Measurements from ENCODE around the gene INO80B. TPM values are rescaled to one million over a fixed set of nuclear protein-coding genes. Genes with fewer than 3 reads are reported as not detected.

Gene INO80B
- total RNA-seq (10 to 100 TPM; 44.5 to 70.8 (median 68.4) TPM), total RNA-seq (0.32 to 2.5 (median 1.6) reads per million in 29 experiments)
- total RNA-seq (2013), result 37.9 TPM

DNA sequence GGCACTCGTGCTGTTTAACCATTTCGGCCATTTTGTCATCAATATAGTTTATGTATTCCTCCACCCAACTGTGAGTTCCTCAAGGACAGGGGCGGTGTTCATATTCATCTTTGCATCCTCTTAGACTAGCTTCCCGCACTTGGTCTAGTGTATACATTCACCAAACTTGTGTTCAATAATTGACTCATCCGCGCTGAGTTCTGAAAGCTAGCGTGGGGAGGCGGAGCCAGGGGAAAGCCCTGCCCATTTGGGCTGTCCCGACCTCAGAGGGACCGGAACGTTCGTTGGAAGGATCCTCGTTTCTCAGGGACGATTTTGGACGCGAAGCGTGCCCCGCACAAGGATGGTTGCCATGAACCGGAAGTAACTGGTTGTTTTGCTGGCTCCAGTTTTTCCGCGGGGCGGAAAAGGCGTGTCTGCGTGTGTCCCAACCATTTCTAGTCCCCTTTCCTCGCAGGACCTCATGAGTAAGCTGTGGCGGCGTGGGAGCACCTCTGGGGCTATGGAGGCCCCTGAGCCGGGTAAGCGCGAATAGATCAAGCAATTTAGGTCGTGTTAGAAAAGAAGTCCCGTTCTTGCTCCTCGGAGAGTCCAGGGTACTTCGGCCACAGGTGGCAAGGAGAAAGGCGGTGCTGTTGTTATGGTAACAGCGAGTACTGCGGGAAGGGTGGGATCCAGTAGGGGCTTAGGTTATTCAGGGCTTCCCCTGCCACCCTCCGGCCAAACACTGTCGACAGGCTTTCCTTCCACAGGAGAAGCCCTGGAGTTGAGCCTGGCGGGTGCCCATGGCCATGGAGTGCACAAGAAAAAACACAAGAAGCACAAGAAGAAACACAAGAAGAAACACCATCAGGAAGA lies at the start of gene INO80B:
Gene INO80B (plus strand): TSS at position 434 of the 858 bp plus-strand sequence. CDS start 30 bp downstream, at position 464.
- Histone ChIP-seq H3K4me1 (ENCODE audit: control insufficient read depth in 1 of 2, extremely low read depth in 1 of 2, insufficient read depth in 2 of 2, low read length in 2 of 2) (peaks cover 40 to 54% of the 10 kb centered on the region in 2 experiments), H3K9me3 (no peaks in the 10 kb centered on the region), H3K4me3 (ENCODE audit: control insufficient read depth in 1 of 2, extremely low read depth in 1 of 2, low read length in 1 of 2) (peak within 1 kb of the TSS; percentile 68 to 89), H3K27ac (ENCODE audit: low read length) (peak within 1 kb of the TSS; percentile 59), H3K27me3 (replicated peaks in 1 of 2; ENCODE audit: control insufficient read depth in 2 of 2, extremely low read depth in 1 of 2, insufficient read depth in 2 of 2, low read length in 1 of 2) (no peaks in the 10 kb centered on the region), H3K36me3 (ENCODE audit: control insufficient read depth in 2 of 2, extremely low read depth in 1 of 2, insufficient read depth in 1 of 2, low read length in 1 of 2) (peaks cover 0 to 4% of the 10 kb centered on the region in 2 donors)
- DNase-seq, result peak; percentile 88 to 100 (median 94)
- H3K9me3 Mint-ChIP-seq, result no peaks in the 10 kb centered on the region
- peak within 1 kb of the TSS; percentile 97 to 99 for H3K27ac Mint-ChIP-seq
- no peaks in the 10 kb centered on the region for H3K27me3 Mint-ChIP-seq
- ChIA-PET POLR2A (interaction anchor here in 1 of 2 donors (0.6 kb wide), 1 partner anchor 26 kb away, joined by 4 read pairs; no protein-coding TSS in a partner anchor), CTCF (interaction anchor here (0.8 to 3.3 kb wide), 4 partner anchors 12 to 40 kb away, joined by 3 to 24 read pairs (median 4); partner anchors contain the start of genes CCDC142 (in 1 of the 2) and TTC31 (in 1 of the 2))
- H3K4me1 Mint-ChIP-seq, result peaks cover 60 to 68% (median 67%) of the 10 kb centered on the region in 3 donors
- H3K4me3 Mint-ChIP-seq, result peak within 1 kb of the TSS; percentile 93 to 99 (median 97)
- peak; percentile 37 to 60 (median 44) for ATAC-seq (replicated peaks in 1 of 4)
- 0% methylated on average over 33 of the region's 40 CpGs for WGBS (ENCODE audit: insufficient coverage)
- H3K36me3 Mint-ChIP-seq, result no peaks in the 10 kb centered on the region

- Histone ChIP-seq H3K27me3 (replicated peaks in 1 of 2; ENCODE audit: control insufficient read depth in 2 of 2, extremely low read depth in 1 of 2, insufficient read depth in 2 of 2, low read length in 1 of 2) (peaks cover 0 to 14% of the 10 kb centered on the region in 2 experiments), H3K4me3 (ENCODE audit: control insufficient read depth in 1 of 2, extremely low read depth in 1 of 2, low read length in 1 of 2) (no peak overlapping the region), H3K9me3 (no peaks in the 10 kb centered on the region), H3K27ac (ENCODE audit: low read length) (no peak overlapping the region), H3K36me3 (ENCODE audit: control insufficient read depth in 2 of 2, extremely low read depth in 1 of 2, insufficient read depth in 1 of 2, low read length in 1 of 2) (no peaks in the 10 kb centered on the region), H3K4me1 (ENCODE audit: control insufficient read depth in 1 of 2, extremely low read depth in 1 of 2, insufficient read depth in 2 of 2, low read length in 2 of 2) (no peaks in the 10 kb centered on the region)
- POLR2A ChIA-PET, result no interaction called here
- Mint-ChIP-seq H3K27me3 (peaks cover 4 to 10% of the 10 kb centered on the region in 2 donors), H3K27ac (no peak overlapping the region), H3K9me3 (no peaks in the 10 kb centered on the region), H3K4me1 (no peaks in the 10 kb centered on the region), H3K36me3 (no peaks in the 10 kb centered on the region), H3K4me3 (no peak overlapping the region)
- CTCF ChIA-PET, result interaction anchor here in 1 of 2 donors (0.5 kb wide), 1 partner anchor 163 kb away, joined by 3 read pairs; no protein-coding TSS in a partner anchor
- DNase-seq (no peak), ATAC-seq (replicated peaks in 1 of 4) (no peak)
Measured at GRCh38 chr2:74406035-74406434, 48.9 kb upstream of the INO80B start.

GRCh38 chr2:74407682-74408081 lies 47.2 kb upstream of the INO80B start:
- Mint-ChIP-seq H3K4me1 (no peaks in the 10 kb centered on the region), H3K36me3 (no peaks in the 10 kb centered on the region), H3K9me3 (no peaks in the 10 kb centered on the region), H3K4me3 (no peak overlapping the region), H3K27me3 (peaks cover 4 to 16% of the 10 kb centered on the region in 2 donors), H3K27ac (no peak overlapping the region)
- Histone ChIP-seq H3K36me3 (ENCODE audit: control insufficient read depth in 2 of 2, extremely low read depth in 1 of 2, insufficient read depth in 1 of 2, low read length in 1 of 2) (no peaks in the 10 kb centered on the region), H3K4me1 (ENCODE audit: control insufficient read depth in 1 of 2, extremely low read depth in 1 of 2, insufficient read depth in 2 of 2, low read length in 2 of 2) (no peaks in the 10 kb centered on the region), H3K4me3 (ENCODE audit: control insufficient read depth in 1 of 2, extremely low read depth in 1 of 2, low read length in 1 of 2) (no peak overlapping the region), H3K27me3 (replicated peaks in 1 of 2; ENCODE audit: control insufficient read depth in 2 of 2, extremely low read depth in 1 of 2, insufficient read depth in 2 of 2, low read length in 1 of 2) (peaks cover 0 to 14% of the 10 kb centered on the region in 2 experiments), H3K27ac (ENCODE audit: low read length) (no peak overlapping the region), H3K9me3 (no peaks in the 10 kb centered on the region)
- ATAC-seq (replicated peaks in 1 of 4), result no peak
- 76% methylated on average over 3 of the region's 5 CpGs for WGBS (ENCODE audit: insufficient coverage)
- CTCF ChIA-PET, result no interaction called here
- POLR2A ChIA-PET, result interaction anchor here in 1 of 2 donors (0.5 kb wide), 1 partner anchor 73 kb away, joined by 7 read pairs; no protein-coding TSS in a partner anchor
- no peak for DNase-seq

- no peak for ATAC-seq (replicated peaks in 1 of 4)
- Mint-ChIP-seq H3K9me3 (no peaks in the 10 kb centered on the region), H3K27ac (peak overlapping the region in 1 of 2 donors; percentile 1)
Measured at GRCh38 chr2:74413001-74413698, 41.7 kb upstream of the INO80B start.

GRCh38 chr2:74414441-74414840 lies 40.4 kb upstream of the INO80B start:
- Histone ChIP-seq H3K36me3 (ENCODE audit: control insufficient read depth in 2 of 2, extremely low read depth in 1 of 2, insufficient read depth in 1 of 2, low read length in 1 of 2) (no peaks in the 10 kb centered on the region), H3K4me1 (ENCODE audit: control insufficient read depth in 1 of 2, extremely low read depth in 1 of 2, insufficient read depth in 2 of 2, low read length in 2 of 2) (peaks cover 3 to 20% of the 10 kb centered on the region in 2 experiments), H3K4me3 (ENCODE audit: control insufficient read depth in 1 of 2, extremely low read depth in 1 of 2, low read length in 1 of 2) (peak overlapping the region; percentile 19 to 67), H3K27ac (ENCODE audit: low read length) (no peak overlapping the region), H3K27me3 (replicated peaks in 1 of 2; ENCODE audit: control insufficient read depth in 2 of 2, extremely low read depth in 1 of 2, insufficient read depth in 2 of 2, low read length in 1 of 2) (peaks cover 0 to 26% of the 10 kb centered on the region in 2 experiments), H3K9me3 (no peaks in the 10 kb centered on the region)
- no peak for DNase-seq
- no peak for ATAC-seq (replicated peaks in 1 of 4)
- H3K4me1 Mint-ChIP-seq, result peaks cover 18 to 20% (median 19%) of the 10 kb centered on the region in 3 donors
- H3K27ac Mint-ChIP-seq, result no peak overlapping the region
- H3K4me3 Mint-ChIP-seq, result peak overlapping the region; percentile 17 to 76 (median 60)
- H3K36me3 Mint-ChIP-seq, result no peaks in the 10 kb centered on the region
- ChIA-PET POLR2A (interaction anchor here in 1 of 2 donors (0.5 kb wide), 1 partner anchor 43 kb away, joined by 4 read pairs; no protein-coding TSS in a partner anchor), CTCF (no interaction called here)
- H3K9me3 Mint-ChIP-seq, result no peaks in the 10 kb centered on the region
- H3K27me3 Mint-ChIP-seq, result peaks cover 0 to 18% of the 10 kb centered on the region in 2 donors
- 87% methylated on average over 14 of the region's 19 CpGs for WGBS (ENCODE audit: insufficient coverage)

More at GRCh38 chr2:74413001-74413698, 41.7 kb upstream of the INO80B start:
- peaks cover 0 to 30% of the 10 kb centered on the region in 2 experiments for H3K27me3 ChIP-seq (replicated peaks in 1 of 2; ENCODE audit: control insufficient read depth in 2 of 2, extremely low read depth in 1 of 2, insufficient read depth in 2 of 2, low read length in 1 of 2)
- no peak overlapping the region for H3K4me3 ChIP-seq (ENCODE audit: control insufficient read depth in 1 of 2, extremely low read depth in 1 of 2, low read length in 1 of 2)
- H3K4me1 Mint-ChIP-seq, result peaks cover 18 to 20% (median 19%) of the 10 kb centered on the region in 3 donors
- 80% methylated on average over 8 of the region's 8 CpGs for WGBS (ENCODE audit: insufficient coverage)
- ChIA-PET CTCF (no interaction called here), POLR2A (no interaction called here)
- no peaks in the 10 kb centered on the region for H3K36me3 ChIP-seq (ENCODE audit: control insufficient read depth in 2 of 2, extremely low read depth in 1 of 2, insufficient read depth in 1 of 2, low read length in 1 of 2)
- H3K4me1 ChIP-seq (ENCODE audit: control insufficient read depth in 1 of 2, extremely low read depth in 1 of 2, insufficient read depth in 2 of 2, low read length in 2 of 2), result peaks cover 3 to 20% of the 10 kb centered on the region in 2 experiments
- no peak for DNase-seq
- H3K9me3 ChIP-seq, result no peaks in the 10 kb centered on the region
- H3K27ac ChIP-seq (ENCODE audit: low read length), result no peak overlapping the region
- peaks cover 3 to 25% of the 10 kb centered on the region in 2 donors for H3K27me3 Mint-ChIP-seq
- no peaks in the 10 kb centered on the region for H3K36me3 Mint-ChIP-seq
- H3K4me3 Mint-ChIP-seq, result peak overlapping the region in 1 of 3 donors; percentile 76
